Gastroesophageal sphincter (tissue), 3 donors: ENCODE measurements around the gene NEDD9.
A peak's percentile ranks its signal among the peaks of the same experiment; 100 is the strongest.

Source experiments
- CTCF ChIP-seq, 4 experiments: fragments of 200-600 bp in 2 of 4; fragments of 450-650 bp in 2 of 4; sonication (generic) in 1 of 4; IDR thresholded peaks; one replicate each; pipeline ENCODE4 v1.5.1; 2017 to 2019; ENCODE audit warnings: antibody characterized with exemption in 4 of 4, mild to moderate bottlenecking in 2 of 4, moderate library complexity in 2 of 4
- POLR2A ChIP-seq, 2 donors: fragments of 450-650 bp; IDR thresholded peaks; one replicate each; pipeline ENCODE4 v1.6.1; 2017; ENCODE audit warnings: antibody characterized with exemption in 2 of 2, mild to moderate bottlenecking in 2 of 2, moderate library complexity in 1 of 2

DNA sequence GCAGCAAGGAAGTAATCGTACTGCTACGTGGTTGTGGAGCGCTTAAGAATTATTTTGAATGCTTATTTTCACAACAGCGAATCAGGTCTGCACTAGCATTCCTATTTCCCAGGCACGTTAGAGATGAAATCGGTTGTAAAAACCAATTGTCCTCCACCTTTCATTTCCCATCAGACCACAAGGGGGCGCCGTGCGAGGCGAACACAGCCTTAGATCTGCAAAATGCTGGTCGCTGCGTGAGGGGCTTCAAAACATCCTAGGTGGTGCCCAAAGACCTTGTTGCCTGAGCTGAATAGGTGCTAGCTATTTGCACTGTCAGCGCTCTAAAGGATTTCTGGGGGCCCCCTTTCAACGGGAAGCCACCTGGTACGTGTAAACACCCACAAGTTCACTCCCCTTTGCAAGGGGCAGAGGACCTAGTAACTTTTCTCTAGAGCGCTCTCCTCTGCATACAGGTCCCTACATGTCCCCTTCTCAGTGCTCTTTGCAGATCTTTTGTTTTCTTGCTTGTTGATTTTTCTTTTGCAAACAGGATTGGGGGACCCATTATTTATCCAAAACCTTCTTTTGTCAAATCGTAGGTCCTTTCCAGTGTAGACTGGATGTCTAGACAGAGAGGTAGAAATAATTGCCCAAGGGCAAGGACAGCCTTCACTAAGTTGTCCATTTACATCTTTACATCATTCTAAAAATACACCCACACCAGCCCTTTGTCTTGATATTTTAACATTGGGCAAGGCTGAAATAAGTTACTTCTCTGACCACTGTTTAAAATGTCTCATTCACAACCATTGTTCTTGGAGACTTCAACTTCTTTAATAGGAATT, 59.8 kb downstream of the NEDD9 start:
- TF ChIP-seq POLR2A (IDR thresholded peaks at IDR 0.05) (no peak), CTCF (IDR thresholded peaks at IDR 0.05) (peak; percentile 67 to 87 (median 80))
